ENCODE data around the gene USE1.
"Not testable (repeated sequence)": the region's sequence is repeated elsewhere in the genome, so short reads cannot be mapped to it uniquely, and the experiment has no call there.

Gene USE1, protein sequence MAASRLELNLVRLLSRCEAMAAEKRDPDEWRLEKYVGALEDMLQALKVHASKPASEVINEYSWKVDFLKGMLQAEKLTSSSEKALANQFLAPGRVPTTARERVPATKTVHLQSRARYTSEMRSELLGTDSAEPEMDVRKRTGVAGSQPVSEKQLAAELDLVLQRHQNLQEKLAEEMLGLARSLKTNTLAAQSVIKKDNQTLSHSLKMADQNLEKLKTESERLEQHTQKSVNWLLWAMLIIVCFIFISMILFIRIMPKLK

DNA sequence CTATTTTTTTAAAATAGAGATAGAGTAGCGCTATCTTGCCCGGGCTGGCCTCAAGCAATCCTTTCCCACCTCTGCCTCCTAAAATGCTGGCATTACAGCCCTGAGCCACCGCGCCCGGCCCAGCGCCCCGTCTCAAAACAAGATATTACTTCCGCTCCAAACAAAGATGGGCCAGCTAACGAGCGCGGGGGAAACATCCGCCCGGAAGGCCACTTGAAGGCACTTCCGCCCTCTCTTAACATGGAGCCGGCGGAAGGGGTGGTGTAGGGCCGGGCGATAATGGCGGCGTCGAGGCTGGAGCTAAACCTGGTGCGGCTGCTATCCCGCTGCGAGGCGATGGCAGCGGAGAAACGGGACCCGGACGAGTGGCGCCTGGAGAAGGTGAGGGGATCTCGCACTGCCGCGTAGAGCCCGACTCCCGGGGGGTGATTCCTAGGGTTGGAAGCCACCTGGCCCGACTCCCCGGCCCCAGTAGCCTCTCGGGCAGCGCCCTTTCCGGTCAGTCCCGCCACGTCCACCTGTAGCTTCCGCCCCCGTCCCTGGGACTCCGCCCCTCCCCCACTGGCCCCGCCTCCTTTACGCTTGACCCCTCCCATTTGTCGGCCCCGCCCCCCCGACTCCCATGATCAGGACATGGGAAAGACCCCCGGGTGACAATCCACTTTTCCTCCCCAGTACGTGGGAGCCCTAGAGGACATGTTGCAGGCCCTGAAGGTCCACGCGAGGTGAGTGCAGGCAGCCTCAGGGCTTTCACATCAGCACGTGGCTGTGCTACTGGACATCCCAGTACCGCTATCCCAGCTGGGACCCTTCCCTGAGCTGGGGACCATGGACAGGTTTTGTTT, at the start of gene USE1:
Gene USE1 (plus strand): TSS at position 231 of the 845 bp plus-strand sequence. CDS start 49 bp downstream, at position 280.
- DNase-seq (ENCODE audit: low spot score) = peak; percentile 93

DNA sequence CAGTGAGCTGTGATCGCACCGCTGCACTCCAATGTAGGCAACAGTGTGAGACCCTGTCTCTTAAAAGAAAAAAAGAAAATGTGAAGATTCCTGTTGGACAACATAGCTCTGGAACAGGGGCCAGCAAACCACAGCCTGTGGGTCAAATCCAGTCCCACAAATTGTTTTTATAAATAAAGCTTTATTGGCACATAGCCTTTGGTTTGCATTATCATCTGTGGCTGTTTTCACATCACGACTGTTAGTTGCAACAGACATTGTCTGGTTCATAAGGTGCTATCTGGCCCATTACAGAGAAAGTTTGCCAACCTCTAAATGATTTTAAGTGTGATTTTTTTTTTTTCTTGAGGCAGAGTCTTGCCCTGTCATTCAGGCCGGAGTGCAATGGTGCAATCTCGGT, 49.4 kb upstream of the USE1 start:
- DNase-seq (ENCODE audit: low spot score) = no peak

DNA sequence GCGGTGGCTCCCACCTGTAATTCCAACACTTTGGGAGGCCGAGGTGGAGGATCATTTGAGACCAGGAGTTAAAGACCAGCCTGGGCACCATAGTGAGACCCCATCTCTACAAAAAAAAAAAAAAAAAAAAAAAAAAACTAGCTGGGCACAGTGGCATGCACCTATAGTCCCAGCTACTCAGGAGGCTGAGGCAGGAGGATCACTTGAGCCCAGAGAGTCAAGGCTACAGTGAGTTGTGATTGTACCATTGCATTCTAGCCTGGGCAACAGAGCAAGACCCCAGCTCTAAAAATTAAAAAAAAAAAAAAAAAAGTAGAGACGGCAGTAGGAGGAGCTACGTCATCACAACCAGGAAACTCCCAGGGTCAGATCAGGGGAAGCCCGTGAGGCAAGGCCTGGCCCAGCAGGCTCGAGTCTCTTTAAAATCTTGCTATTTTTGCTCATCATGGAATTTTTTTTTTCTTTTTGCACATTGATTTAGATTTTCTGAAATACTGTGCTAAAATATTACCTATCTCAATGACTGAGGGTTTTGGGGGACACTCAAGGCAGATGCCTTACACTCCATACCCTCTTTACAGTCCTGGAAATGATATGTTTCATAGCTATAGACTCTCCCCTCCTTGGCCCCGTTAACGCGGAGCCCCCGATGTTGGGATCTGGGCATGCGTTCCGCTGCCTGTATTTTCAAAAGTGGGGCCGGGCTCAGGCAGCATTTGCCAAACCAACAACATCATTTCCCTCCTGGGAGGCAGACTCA, 44.4 kb upstream of the USE1 start:
- no peak for DNase-seq (ENCODE audit: low spot score)

DNA sequence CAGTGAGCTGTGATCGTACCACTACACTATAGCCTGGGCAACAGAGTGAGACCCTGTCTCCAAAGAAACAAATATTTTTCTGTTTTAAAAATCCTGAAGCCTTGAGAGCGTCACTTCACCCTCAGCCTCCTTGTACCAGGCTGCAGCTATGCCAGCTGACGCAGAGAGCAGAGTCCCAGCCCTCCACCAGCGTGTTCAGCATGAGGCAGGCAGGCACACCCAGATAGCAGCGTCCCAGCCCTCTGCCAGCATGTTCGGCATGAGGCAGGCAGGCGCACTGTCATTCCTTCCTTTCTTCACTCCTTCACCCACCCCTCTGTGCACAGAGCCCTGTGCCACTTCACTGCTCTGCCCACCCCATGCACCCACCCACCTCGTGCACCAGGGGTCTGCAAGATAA, 43.3 kb upstream of the USE1 start:
- no peak for DNase-seq (ENCODE audit: low spot score)

DNA sequence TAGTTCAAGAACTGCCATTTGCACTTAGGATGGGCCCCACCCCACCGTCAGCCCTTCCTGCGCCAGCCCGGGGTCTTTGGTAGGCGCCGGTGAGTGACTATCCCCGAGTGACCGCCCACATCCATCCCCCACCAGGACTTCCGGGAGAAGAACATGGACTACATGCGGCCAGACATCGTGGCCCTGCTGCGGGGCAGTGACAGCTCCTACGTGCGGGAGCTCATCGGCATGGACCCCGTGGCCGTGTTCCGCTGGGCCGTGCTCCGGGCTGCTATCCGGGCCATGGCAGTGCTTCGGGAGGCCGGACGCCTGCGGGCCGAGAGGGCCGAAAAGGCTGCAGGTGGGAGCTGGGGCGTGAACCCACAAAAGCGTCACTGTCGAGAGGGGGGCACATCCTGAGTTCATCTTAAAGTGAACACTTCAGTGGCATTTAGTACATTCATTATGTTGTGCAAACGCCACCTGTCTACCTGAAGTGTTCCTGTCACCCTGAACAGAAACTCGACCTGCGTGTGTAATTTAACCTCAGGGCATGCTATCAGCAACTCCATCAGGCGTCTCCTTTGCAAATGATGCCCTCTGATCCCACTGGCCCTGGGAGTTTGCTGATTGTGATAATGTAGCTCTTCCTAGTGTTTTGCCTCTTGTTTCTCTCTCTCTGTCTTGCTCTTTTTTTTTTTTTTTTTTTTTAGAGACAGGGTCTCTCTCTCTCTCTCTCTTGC, 42.4 kb upstream of the USE1 start:
- DNase-seq (ENCODE audit: low spot score) = no peak

DNA sequence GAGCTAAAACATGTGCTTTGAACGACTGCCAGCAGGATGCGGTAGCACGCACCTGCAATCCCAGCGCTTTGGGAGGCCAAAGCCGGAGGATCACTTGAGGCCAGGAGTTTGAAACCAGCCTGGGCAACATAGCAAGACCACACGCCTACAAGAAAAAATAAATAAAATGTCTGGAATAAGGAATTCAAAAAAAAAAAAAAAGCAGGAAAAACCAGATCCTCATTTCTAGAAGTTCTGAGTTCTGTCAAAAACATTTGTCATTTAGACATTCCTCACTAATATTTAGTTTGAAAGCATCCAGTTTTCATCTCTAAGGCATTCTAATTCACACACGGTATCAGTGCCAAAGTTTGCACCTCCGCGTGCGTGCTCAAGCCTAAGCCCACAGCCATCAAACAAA, 36.9 kb upstream of the USE1 start:
- no peak for DNase-seq (ENCODE audit: low spot score)

DNA sequence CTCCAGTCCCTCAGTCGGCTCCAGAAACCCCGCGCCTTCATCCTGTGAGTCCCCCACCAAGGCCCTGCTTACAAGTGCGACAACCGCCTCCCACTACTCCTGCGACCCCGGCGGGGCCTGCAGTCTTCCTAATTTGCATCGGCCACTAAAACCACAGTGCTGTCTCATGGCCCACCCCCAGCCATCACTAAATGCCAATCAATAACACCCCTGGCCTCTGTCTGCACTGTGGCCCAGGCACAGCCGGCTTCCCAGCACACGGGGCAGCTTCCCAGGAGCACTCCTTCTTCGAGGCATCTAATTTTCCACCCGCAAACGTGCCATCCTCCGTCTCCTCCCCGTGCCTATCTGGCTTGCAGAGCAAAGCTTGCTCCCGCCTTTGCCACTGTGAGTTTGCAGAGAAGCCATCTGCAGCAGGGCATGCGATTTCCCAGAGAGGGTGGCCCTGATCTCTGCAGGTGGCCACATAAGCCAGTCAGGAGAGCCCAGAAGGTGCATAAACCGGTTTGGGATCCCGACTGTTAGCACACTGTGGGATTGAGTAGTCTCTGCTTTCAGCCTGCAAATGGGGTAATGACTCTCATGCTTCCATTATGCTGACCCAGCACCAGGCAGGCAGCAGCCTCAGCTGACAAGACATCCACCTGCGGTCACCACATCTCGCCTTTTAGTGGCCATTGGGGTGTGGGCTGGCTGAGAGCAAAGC, 34.0 kb upstream of the USE1 start:
- no peak for DNase-seq (ENCODE audit: low spot score)

DNA sequence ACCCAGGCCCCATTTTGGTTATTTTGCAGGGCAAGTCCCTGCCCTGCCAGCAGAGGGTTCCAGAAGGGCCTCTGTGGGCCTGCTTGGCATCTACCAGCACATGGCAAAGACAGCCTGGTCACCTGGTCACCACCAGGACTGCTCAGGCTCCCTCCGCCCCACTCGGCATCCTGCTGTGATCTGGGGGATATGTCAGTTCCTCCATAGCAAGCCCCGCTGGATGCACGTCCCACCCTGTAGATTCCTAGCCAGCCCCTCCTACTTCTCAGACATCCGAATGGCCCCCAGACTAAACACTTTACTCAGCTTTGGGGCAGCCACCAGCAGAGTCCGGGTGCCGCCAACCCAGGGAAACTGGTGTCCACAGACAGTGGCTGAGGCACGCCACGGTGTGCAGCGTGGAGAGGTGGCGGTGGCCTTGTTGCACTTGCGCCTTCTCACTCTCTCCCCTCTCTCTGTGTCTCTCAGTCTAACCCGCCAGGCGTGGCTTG, 31.8 kb upstream of the USE1 start:
- no peak for DNase-seq (ENCODE audit: low spot score)

DNA sequence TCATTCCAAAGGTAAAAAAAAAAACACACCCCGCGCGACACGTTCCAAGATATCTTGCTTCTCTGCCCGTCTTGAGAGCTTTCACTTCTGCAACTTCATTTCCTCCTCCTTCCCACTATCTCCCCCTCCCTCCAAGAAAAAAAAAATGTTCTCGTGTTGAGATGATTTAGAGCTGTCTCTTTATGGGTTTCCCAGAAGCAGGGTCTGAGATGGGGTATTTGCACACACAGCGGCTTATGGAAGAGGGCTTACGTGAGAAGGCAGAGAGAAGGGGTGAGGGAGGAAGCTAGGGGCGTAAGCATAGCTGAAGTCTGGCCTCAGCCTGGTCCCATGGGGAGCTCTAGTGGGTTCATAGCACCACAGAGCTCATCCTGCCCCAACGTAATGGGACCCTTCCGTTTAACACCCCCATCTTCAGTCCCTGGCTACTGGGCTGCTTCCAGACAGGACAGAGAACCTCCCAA, 31.3 kb upstream of the USE1 start:
- DNase-seq (ENCODE audit: low spot score) = no peak

DNA sequence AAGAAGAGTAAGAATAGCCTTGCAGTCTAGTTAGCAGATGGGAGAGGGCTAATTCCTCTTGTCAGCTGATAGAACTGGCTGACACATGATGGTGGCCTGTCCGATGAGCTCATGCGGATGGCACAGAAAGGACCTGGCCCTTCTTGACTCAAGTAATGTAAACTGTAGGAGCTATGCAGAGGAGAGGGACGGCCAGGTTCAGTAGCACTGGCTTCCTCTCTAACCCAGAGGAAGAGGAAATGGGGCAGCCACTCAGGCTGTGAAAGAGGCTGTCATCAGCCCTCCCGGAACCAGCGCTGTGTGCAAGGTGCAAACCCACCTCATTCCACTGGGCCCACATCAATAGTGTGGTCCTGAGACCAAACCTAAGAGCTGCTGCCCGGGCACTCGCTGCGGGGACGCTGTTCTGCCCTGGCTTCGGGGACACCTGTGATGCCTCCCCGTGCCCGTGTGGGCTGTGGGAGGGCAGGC, 30.8 kb upstream of the USE1 start:
- DNase-seq (ENCODE audit: low spot score) = no peak

DNA sequence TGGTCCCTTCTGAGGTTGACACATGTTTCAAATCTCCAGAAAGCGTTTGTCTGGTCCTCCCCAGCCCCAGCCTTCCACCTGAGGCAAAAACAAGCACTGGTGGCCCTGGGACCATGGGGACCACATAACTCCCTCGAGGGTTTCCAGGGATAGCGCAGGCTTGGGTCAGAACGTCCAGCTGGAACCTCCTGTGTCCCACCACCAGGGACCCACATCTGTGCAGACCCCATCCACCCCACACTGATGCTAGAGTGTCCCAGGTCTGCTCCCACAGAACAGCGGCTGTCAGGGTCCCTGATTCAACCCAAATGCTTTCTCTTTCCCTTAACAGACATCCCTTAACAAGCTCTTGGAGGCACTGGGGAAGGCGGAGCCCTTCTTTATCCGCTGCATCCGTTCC, 29.6 kb upstream of the USE1 start:
- no peak for DNase-seq (ENCODE audit: low spot score)

DNA sequence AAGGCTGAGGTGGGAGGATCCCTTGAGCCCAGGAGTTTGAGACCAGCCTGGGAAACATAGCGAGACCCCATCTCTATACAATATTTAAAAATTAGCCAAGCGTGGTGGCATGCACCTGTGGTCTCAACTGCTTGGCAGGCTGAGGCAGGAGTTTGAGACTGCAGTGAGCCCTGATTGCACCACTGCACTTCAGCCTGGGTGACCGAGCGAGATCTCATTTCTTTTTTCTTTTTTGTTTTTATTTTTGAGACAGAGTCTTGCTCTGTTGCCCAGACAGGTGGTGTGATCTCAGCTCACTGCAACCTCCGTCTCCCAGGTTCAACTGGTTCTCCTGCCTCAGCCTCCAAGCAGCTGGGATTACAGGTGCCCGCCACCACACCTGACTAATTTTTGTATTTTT, 23.4 kb upstream of the USE1 start:
- DNase-seq (ENCODE audit: low spot score) = not testable (repeated sequence)

DNA sequence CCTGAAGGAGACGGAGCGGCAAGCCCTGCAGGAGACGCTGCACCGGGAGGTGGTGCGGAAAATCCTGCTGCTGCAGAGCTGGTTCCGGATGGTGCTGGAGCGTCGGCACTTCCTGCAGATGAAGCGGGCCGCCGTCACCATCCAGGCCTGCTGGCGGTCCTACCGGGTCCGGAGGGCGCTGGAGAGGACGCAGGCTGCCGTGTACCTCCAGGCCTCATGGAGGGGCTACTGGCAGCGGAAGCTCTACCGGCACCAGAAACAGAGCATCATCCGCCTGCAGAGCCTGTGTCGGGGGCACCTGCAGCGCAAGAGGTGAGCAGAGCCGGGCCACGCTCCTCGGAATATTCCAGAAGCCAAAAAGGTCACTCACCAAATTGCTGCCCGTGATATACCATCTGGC, 22.4 kb upstream of the USE1 start:
- no peak for DNase-seq (ENCODE audit: low spot score)

DNA sequence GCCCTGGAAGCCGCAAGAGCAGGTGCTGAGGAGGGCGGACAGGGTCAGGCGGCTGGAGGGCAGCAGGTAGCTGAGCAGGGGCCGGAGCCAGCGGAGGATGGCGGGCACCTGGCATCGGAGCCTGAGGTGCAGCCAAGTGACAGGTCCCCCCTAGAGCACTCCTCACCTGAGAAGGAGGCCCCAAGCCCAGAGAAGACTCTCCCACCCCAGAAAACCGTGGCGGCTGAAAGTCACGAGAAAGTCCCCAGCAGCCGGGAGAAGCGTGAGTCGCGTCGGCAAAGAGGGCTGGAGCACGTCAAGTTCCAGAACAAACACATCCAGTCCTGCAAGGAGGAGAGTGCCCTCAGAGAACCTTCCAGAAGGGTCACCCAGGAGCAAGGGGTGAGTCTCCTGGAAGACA, 20.5 kb upstream of the USE1 start:
- DNase-seq (ENCODE audit: low spot score) = no peak

DNA sequence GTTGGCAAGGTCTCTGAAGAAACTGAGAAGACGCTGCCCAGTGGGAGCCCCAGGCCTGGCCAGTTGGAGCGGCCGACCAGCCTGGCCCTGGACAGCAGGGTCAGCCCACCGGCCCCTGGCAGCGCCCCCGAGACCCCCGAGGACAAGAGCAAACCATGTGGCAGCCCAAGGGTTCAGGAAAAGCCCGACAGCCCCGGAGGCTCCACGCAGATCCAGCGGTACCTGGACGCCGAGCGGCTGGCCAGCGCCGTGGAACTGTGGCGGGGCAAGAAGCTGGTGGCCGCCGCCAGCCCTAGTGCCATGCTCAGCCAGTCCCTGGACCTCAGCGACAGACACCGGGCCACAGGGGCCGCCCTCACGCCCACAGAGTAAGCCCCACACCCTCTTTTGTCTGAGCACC, 20.1 kb upstream of the USE1 start:
- DNase-seq (ENCODE audit: low spot score) = no peak

DNA sequence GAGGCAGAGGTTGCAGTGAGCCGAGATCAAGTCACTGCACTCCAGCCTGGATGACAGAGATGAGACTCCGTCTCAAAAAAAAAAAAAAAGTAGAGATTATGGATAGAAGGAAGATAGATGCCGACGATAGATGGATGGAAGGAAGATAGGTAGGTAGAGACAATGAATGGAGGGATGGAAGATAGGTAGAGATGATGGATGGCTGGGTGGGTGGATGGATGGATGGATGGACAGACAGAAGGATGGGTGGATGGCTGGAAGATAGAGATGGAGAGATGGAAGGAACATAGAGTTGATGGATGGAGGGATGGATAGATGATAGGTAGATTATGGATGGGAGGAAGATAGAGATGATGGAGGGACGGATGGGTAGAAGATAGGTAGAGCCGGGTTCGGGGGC, 18.5 kb upstream of the USE1 start:
- DNase-seq (ENCODE audit: low spot score) = no peak

DNA sequence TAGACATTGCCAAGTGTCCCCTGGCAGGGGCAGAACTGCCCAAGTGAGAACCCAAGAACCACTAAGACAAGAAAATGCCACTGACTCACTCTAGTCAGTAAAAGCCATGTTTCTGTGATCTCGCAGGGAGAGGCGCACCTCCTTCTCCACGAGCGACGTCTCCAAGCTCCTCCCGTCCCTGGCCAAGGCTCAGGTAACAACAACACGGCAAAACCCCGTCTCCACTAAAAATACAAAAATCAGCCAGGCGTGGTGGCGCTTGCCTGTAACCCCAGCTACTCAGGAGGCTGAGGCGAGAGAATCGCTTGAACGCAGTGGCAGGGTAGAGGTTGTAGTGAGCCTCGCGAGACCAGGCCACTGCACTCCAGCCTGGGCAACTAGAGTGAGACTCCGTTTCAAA, 17.5 kb upstream of the USE1 start:
- no peak for DNase-seq (ENCODE audit: low spot score)

DNA sequence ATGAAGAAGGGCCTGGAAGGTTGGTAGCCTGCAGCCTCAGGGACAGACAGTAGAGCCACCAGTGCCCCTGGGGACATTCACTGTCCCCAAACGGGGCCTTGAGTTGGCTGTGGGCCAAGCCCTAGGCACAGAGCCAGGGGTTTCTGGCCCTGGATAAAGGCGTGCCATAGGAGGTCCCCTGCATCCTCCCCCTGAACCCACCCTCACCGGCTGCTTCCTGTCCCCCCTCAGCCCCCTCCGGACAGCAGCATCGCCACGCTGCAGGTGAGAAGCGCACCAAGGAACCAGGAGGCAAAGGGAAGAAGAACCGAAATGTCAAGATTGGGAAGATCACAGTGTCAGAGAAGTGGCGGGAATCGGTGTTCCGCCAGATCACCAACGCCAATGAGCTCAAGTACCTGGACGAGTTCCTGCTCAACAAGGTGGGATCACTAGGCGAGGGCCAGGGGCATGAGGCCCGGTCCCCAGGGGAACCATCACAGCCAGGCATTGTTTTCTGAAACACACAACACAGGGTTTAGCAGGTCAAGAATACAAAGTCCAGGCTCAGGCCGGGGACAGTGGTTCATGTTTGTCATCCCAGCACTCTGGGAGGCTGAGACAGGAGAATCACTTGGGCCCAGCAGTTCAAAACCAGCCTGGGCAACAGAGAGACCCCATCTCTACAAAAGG, 14.6 kb upstream of the USE1 start:
- DNase-seq (ENCODE audit: low spot score) = no peak

DNA sequence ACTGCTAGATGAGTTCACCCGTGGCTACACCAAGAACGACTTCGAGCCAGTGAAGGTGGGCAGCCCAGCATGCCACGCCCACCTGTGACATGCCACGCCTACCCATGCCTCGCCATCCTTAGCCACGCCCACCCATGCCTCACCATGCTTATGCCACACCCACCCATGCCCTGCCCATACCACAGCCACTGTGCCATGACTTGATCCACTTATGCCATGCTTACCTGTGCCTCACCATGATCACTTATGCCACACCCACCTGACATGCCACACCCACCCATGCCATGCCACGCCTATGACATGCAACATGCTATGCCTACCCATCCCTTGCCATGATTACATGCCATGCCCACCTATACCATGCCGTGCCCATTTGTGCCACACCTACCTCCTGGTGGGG, 12.9 kb upstream of the USE1 start:
- DNase-seq (ENCODE audit: low spot score) = no peak

DNA sequence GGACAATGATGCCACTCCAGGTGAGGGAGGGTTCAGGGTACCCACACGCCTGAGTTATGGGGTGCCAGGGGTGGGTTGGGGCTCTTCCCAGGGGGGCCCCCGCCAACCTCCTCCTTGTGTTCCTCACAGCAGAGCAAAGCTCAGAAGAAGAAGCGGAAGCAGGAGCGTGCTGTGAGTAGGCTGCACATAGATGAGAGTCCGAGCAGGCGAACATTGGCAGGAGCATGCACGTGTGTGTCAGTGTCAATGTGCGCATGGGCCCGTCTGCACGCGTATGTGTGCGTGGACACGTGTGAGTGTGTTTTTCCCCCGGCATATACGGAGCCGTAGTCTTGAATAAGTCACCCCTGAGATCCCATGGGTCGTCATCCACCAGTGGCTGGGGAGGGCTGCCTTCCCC, 12.4 kb upstream of the USE1 start:
- DNase-seq (ENCODE audit: low spot score) = no peak

Measured in AG08395 (cell line).